HL-60 (cell line): ENCODE data around the gene TLL1.

ENCODE experiments used
- POLR2AphosphoS5 ChIP-seq: IDR thresholded peaks from 2 replicates; pipeline ENCODE4 v1.6.1; 2012; ENCODE audit warnings: low read depth
- TF ChIP-seq, protein P1 (sequence below): IDR thresholded peaks from one replicate; pipeline ENCODE4 v1.5.1; 2011; ENCODE audit warnings: low read length, control low read depth, inconsistent platforms; ENCODE audit not compliant: insufficient read depth
- TF ChIP-seq, protein P2 (sequence below): IDR thresholded peaks from 2 replicates; pipeline ENCODE4 v1.6.1; 2012; ENCODE audit warnings: low read depth; ENCODE audit not compliant: insufficient replicate concordance

- TF ChIP-seq, protein P1, sequence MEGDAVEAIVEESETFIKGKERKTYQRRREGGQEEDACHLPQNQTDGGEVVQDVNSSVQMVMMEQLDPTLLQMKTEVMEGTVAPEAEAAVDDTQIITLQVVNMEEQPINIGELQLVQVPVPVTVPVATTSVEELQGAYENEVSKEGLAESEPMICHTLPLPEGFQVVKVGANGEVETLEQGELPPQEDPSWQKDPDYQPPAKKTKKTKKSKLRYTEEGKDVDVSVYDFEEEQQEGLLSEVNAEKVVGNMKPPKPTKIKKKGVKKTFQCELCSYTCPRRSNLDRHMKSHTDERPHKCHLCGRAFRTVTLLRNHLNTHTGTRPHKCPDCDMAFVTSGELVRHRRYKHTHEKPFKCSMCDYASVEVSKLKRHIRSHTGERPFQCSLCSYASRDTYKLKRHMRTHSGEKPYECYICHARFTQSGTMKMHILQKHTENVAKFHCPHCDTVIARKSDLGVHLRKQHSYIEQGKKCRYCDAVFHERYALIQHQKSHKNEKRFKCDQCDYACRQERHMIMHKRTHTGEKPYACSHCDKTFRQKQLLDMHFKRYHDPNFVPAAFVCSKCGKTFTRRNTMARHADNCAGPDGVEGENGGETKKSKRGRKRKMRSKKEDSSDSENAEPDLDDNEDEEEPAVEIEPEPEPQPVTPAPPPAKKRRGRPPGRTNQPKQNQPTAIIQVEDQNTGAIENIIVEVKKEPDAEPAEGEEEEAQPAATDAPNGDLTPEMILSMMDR = no peak
- TF ChIP-seq, protein P2, sequence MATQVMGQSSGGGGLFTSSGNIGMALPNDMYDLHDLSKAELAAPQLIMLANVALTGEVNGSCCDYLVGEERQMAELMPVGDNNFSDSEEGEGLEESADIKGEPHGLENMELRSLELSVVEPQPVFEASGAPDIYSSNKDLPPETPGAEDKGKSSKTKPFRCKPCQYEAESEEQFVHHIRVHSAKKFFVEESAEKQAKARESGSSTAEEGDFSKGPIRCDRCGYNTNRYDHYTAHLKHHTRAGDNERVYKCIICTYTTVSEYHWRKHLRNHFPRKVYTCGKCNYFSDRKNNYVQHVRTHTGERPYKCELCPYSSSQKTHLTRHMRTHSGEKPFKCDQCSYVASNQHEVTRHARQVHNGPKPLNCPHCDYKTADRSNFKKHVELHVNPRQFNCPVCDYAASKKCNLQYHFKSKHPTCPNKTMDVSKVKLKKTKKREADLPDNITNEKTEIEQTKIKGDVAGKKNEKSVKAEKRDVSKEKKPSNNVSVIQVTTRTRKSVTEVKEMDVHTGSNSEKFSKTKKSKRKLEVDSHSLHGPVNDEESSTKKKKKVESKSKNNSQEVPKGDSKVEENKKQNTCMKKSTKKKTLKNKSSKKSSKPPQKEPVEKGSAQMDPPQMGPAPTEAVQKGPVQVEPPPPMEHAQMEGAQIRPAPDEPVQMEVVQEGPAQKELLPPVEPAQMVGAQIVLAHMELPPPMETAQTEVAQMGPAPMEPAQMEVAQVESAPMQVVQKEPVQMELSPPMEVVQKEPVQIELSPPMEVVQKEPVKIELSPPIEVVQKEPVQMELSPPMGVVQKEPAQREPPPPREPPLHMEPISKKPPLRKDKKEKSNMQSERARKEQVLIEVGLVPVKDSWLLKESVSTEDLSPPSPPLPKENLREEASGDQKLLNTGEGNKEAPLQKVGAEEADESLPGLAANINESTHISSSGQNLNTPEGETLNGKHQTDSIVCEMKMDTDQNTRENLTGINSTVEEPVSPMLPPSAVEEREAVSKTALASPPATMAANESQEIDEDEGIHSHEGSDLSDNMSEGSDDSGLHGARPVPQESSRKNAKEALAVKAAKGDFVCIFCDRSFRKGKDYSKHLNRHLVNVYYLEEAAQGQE = no peak
- TF ChIP-seq POLR2AphosphoS5 = no peak
Observed at GRCh38 chr4:166039822-166040221, 166.8 kb downstream of the TLL1 start.
